ENCODE measurements around the gene RAB18.

RAB18 gene

DNA sequence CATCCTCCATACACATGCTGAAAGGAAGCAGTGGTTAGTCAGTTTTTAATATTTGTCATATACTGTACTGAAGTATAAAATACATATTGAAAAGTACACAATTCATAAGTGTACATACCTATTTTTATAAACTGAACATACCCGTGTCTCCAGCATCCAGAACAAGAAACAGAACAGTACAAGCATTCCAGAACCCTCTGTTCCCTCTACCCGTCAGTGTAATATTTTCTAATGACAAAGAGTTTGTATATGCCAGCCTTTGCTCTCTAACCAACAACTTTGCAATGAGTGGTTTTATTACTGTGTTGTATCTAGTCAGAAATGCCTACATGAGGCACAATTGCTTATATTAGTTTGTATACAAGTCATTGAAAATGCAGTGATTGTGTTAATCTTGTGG, 18.7 kb upstream of the RAB18 start:
- no peak overlapping the region for H3K4me3 ChIP-seq (IDR thresholded peaks at IDR 0.05; ENCODE audit: insufficient read depth, low read depth, low read length)
- no peak overlapping the region for H3K4me2 ChIP-seq
- H3K27me3 ChIP-seq (ENCODE audit: insufficient read depth, low read depth), result no peaks in the 10 kb centered on the region
- no peak overlapping the region for H2AFZ ChIP-seq (ENCODE audit: low read depth)
- no peak overlapping the region for H3K27ac ChIP-seq
- H3K9ac ChIP-seq, result no peak overlapping the region
- H3K79me2 ChIP-seq (ENCODE audit: insufficient read depth, low read depth), result no peaks in the 10 kb centered on the region
- TF ChIP-seq, protein P1, sequence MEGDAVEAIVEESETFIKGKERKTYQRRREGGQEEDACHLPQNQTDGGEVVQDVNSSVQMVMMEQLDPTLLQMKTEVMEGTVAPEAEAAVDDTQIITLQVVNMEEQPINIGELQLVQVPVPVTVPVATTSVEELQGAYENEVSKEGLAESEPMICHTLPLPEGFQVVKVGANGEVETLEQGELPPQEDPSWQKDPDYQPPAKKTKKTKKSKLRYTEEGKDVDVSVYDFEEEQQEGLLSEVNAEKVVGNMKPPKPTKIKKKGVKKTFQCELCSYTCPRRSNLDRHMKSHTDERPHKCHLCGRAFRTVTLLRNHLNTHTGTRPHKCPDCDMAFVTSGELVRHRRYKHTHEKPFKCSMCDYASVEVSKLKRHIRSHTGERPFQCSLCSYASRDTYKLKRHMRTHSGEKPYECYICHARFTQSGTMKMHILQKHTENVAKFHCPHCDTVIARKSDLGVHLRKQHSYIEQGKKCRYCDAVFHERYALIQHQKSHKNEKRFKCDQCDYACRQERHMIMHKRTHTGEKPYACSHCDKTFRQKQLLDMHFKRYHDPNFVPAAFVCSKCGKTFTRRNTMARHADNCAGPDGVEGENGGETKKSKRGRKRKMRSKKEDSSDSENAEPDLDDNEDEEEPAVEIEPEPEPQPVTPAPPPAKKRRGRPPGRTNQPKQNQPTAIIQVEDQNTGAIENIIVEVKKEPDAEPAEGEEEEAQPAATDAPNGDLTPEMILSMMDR (conservative IDR thresholded peaks at IDR 0.05; ENCODE audit: low read depth, low read length), result no peak
- no peaks in the 10 kb centered on the region for H3K36me3 ChIP-seq (ENCODE audit: insufficient read depth)
- H4K20me1 ChIP-seq (ENCODE audit: insufficient read depth), result no peaks in the 10 kb centered on the region
- no peaks in the 10 kb centered on the region for H3K4me1 ChIP-seq (ENCODE audit: low read depth, poor library complexity, severe bottlenecking)

DNA sequence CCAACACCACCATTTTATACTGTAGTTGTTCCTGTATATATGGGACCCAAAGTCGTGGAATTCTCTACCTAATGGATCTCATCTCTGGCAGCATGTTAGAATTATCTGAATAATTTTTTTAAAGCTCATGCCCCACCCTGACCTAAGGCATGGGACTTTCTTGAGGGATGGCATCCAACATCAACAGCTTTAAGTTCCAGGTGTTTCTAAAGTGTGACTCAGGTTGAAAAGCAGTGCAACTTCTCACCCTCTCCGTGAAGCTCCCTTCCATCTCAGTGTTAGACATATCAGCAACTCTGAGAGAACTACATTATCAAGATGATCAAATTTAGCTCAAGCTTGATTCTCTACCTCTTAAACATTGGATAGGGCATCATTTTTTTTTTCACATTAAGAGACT, 18.1 kb upstream of the RAB18 start:
- H3K9ac ChIP-seq, result no peak overlapping the region
- no peak overlapping the region for H2AFZ ChIP-seq (ENCODE audit: low read depth)
- H3K4me2 ChIP-seq, result no peak overlapping the region
- H3K36me3 ChIP-seq (ENCODE audit: insufficient read depth), result no peaks in the 10 kb centered on the region
- H3K27me3 ChIP-seq (ENCODE audit: insufficient read depth, low read depth), result no peaks in the 10 kb centered on the region
- no peak overlapping the region for H3K27ac ChIP-seq
- no peaks in the 10 kb centered on the region for H3K4me1 ChIP-seq (ENCODE audit: low read depth, poor library complexity, severe bottlenecking)
- no peaks in the 10 kb centered on the region for H4K20me1 ChIP-seq (ENCODE audit: insufficient read depth)
- no peaks in the 10 kb centered on the region for H3K79me2 ChIP-seq (ENCODE audit: insufficient read depth, low read depth)
- H3K4me3 ChIP-seq (IDR thresholded peaks at IDR 0.05; ENCODE audit: insufficient read depth, low read depth, low read length), result no peak overlapping the region
- TF ChIP-seq, protein P1 (conservative IDR thresholded peaks at IDR 0.05; ENCODE audit: low read depth, low read length), result no peak

- Histone ChIP-seq H2AFZ (ENCODE audit: low read depth) (no peak overlapping the region), H3K27ac (no peak overlapping the region)
Measured at GRCh38 chr10:27490807-27491206, 13.3 kb upstream of the RAB18 start.

DNA sequence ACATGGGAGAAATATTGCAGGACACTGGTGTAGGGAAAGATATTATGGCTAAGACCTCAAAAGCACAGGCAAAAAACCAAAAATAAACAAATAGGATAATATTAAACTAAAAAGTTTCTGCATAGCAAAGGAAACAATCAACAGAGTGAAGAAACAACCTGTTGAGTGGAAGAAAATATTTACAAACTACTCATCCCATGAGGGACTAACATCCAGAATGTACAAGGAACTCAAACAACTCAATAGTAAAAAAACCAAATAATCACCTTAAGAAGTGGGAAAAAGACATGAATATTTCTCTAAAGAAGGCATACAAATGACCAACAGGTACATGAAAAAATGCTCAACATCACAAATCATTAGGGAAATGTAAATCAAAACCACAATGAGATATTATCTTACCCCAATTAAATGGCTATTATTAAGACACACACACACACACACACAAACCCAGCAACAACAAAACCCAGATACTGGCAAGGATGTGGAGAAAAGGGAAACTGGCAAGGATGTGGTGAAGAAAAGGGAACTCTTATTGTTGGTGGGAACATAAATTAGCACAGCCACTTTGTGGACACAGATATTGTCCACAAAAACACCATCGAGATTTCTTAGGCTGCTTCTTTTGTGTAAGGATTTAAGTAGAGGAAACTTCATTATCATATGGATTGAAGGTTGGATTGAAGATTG, 9.8 kb upstream of the RAB18 start:
- no peaks in the 10 kb centered on the region for H3K36me3 ChIP-seq (ENCODE audit: insufficient read depth)
- H3K4me2 ChIP-seq, result no peak overlapping the region
- H3K79me2 ChIP-seq (ENCODE audit: insufficient read depth, low read depth), result no peaks in the 10 kb centered on the region
- no peak overlapping the region for H3K4me3 ChIP-seq (IDR thresholded peaks at IDR 0.05; ENCODE audit: insufficient read depth, low read depth, low read length)
- H3K9ac ChIP-seq, result no peak overlapping the region
- H3K4me1 ChIP-seq (ENCODE audit: low read depth, poor library complexity, severe bottlenecking), result peaks cover 26% of the 10 kb centered on the region
- TF ChIP-seq, protein P1 (conservative IDR thresholded peaks at IDR 0.05; ENCODE audit: low read depth, low read length), result no peak
- no peaks in the 10 kb centered on the region for H4K20me1 ChIP-seq (ENCODE audit: insufficient read depth)
- no peaks in the 10 kb centered on the region for H3K27me3 ChIP-seq (ENCODE audit: insufficient read depth, low read depth)
- H2AFZ ChIP-seq (ENCODE audit: low read depth), result no peak overlapping the region
- no peak overlapping the region for H3K27ac ChIP-seq

More at GRCh38 chr10:27490807-27491206, 13.3 kb upstream of the RAB18 start:
- no peak overlapping the region for H3K4me2 ChIP-seq
- H3K9ac ChIP-seq, result no peak overlapping the region
- no peaks in the 10 kb centered on the region for H3K79me2 ChIP-seq (ENCODE audit: insufficient read depth, low read depth)
- peaks cover 11% of the 10 kb centered on the region for H3K4me1 ChIP-seq (ENCODE audit: low read depth, poor library complexity, severe bottlenecking)
- no peaks in the 10 kb centered on the region for H3K36me3 ChIP-seq (ENCODE audit: insufficient read depth)
- no peaks in the 10 kb centered on the region for H4K20me1 ChIP-seq (ENCODE audit: insufficient read depth)
- H3K4me3 ChIP-seq (IDR thresholded peaks at IDR 0.05; ENCODE audit: insufficient read depth, low read depth, low read length), result no peak overlapping the region
- no peaks in the 10 kb centered on the region for H3K27me3 ChIP-seq (ENCODE audit: insufficient read depth, low read depth)
- TF ChIP-seq, protein P1 (conservative IDR thresholded peaks at IDR 0.05; ENCODE audit: low read depth, low read length), result no peak
